SH-SY5Y (cell line): ENCODE measurements around the gene MFF.

Experiments
- GATA2 ChIP-seq: IDR thresholded peaks from 2 replicates; pipeline ENCODE4 v1.6.1; 2011; ENCODE audit warnings: mild to moderate bottlenecking, low read depth, low read length
- GATA3 ChIP-seq: IDR thresholded peaks from 2 replicates; pipeline ENCODE4 v1.6.1; 2011; ENCODE audit warnings: low read depth, mild to moderate bottlenecking, low read length, moderate library complexity

GRCh38 chr2:227366769-227367426 is 41.8 kb downstream of the MFF start:
- TF ChIP-seq GATA2: no peak
- TF ChIP-seq GATA3: no peak
